ENCODE data around the gene ARFGEF3. TPM values are rescaled to one million over a fixed set of nuclear protein-coding genes. Genes with fewer than 3 reads are reported as not detected.

ARFGEF3 gene
- total and polyA plus RNA-seq, 4 donors = 0.06 to 0.33 (median 0.16) TPM

GRCh38 chr6:138339024-138339423, 177.3 kb downstream of the ARFGEF3 start:
- no peak overlapping the region for H3K9ac ChIP-seq (ENCODE audit: low read depth in 1 of 2, low read length in 2 of 2)
- no peak overlapping the region for H3K4me3 ChIP-seq (ENCODE audit: low read depth in 1 of 3, low read length in 3 of 3)
- DNase-seq (ENCODE audit: low spot score) = no peak
- H3K9me3 ChIP-seq (ENCODE audit: control insufficient read depth in 4 of 4, low read length in 3 of 4) = no peaks in the 10 kb centered on the region
- TF ChIP-seq FOXA2 (IDR thresholded peaks at IDR 0.05) (no peak), SP1 (IDR thresholded peaks at IDR 0.05) (no peak), HNF4G (IDR thresholded peaks at IDR 0.05) (no peak), TAF1 (conservative IDR thresholded peaks at IDR 0.05) (no peak), MAX (IDR thresholded peaks at IDR 0.05) (no peak), EGR1 (IDR thresholded peaks at IDR 0.05; ENCODE audit: low read depth in 2 of 2) (no peak), CTCF (IDR thresholded peaks at IDR 0.05; ENCODE audit: low read depth, low read length, missing input control) (no peak)
- TF ChIP-seq, protein P1, sequence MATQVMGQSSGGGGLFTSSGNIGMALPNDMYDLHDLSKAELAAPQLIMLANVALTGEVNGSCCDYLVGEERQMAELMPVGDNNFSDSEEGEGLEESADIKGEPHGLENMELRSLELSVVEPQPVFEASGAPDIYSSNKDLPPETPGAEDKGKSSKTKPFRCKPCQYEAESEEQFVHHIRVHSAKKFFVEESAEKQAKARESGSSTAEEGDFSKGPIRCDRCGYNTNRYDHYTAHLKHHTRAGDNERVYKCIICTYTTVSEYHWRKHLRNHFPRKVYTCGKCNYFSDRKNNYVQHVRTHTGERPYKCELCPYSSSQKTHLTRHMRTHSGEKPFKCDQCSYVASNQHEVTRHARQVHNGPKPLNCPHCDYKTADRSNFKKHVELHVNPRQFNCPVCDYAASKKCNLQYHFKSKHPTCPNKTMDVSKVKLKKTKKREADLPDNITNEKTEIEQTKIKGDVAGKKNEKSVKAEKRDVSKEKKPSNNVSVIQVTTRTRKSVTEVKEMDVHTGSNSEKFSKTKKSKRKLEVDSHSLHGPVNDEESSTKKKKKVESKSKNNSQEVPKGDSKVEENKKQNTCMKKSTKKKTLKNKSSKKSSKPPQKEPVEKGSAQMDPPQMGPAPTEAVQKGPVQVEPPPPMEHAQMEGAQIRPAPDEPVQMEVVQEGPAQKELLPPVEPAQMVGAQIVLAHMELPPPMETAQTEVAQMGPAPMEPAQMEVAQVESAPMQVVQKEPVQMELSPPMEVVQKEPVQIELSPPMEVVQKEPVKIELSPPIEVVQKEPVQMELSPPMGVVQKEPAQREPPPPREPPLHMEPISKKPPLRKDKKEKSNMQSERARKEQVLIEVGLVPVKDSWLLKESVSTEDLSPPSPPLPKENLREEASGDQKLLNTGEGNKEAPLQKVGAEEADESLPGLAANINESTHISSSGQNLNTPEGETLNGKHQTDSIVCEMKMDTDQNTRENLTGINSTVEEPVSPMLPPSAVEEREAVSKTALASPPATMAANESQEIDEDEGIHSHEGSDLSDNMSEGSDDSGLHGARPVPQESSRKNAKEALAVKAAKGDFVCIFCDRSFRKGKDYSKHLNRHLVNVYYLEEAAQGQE (IDR thresholded peaks at IDR 0.05) = no peak
- no peaks in the 10 kb centered on the region for H3K36me3 ChIP-seq (ENCODE audit: control insufficient read depth in 4 of 4, insufficient read depth in 3 of 4, low read depth in 1 of 4, low read length in 3 of 4)
- H3K4me1 ChIP-seq (ENCODE audit: control insufficient read depth in 4 of 4, insufficient read depth in 4 of 4, low read length in 3 of 4) = no peaks in the 10 kb centered on the region
- no peak overlapping the region for H3K27ac ChIP-seq (ENCODE audit: low read depth in 1 of 2, low read length in 2 of 2)
- H3K27me3 ChIP-seq (ENCODE audit: control insufficient read depth in 4 of 4, insufficient read depth in 4 of 4, low read length in 3 of 4) = no peaks in the 10 kb centered on the region
- 68% methylated on average over 1 of the region's 1 CpG for WGBS

DNA sequence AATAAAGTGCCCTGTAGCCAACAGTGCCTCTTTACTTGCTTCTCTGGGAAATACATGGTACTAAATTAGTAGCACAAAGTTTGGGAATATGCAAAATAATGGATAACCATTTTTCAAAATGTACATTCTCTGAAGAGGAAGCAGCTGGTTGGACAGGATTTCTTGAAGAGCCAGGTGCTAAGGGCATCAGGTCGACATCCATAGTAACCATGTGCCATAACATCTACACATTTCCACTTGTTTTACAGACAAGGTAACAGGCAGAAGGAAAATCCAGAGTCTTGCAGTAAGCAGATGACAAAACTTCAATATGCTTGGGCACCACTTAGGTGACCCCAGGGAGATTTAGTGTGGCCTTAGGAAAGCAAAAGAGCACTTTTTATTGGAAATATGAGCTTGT, 179.4 kb downstream of the ARFGEF3 start:
- Histone ChIP-seq H3K36me3 (ENCODE audit: control insufficient read depth in 4 of 4, insufficient read depth in 3 of 4, low read depth in 1 of 4, low read length in 3 of 4) (no peaks in the 10 kb centered on the region), H3K4me1 (ENCODE audit: control insufficient read depth in 4 of 4, insufficient read depth in 4 of 4, low read length in 3 of 4) (no peaks in the 10 kb centered on the region), H3K27ac (ENCODE audit: low read depth in 1 of 2, low read length in 2 of 2) (no peak overlapping the region), H3K4me3 (ENCODE audit: low read depth in 1 of 3, low read length in 3 of 3) (no peak overlapping the region), H3K9ac (ENCODE audit: low read depth in 1 of 2, low read length in 2 of 2) (no peak overlapping the region), H3K9me3 (ENCODE audit: control insufficient read depth in 4 of 4, low read length in 3 of 4) (no peaks in the 10 kb centered on the region), H3K27me3 (ENCODE audit: control insufficient read depth in 4 of 4, insufficient read depth in 4 of 4, low read length in 3 of 4) (no peaks in the 10 kb centered on the region)
- TF ChIP-seq SP1 (IDR thresholded peaks at IDR 0.05) = no peak
- no peak for TF ChIP-seq FOXA1 (IDR thresholded peaks at IDR 0.05)
- TF ChIP-seq, protein P2, sequence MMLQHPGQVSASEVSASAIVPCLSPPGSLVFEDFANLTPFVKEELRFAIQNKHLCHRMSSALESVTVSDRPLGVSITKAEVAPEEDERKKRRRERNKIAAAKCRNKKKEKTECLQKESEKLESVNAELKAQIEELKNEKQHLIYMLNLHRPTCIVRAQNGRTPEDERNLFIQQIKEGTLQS (IDR thresholded peaks at IDR 0.05) = no peak
- TF ChIP-seq FOXA2 (IDR thresholded peaks at IDR 0.05) = no peak
- TF ChIP-seq EGR1 (IDR thresholded peaks at IDR 0.05; ENCODE audit: low read depth in 2 of 2) = no peak
- TF ChIP-seq RAD21 (IDR thresholded peaks at IDR 0.05) = no peak
- no peak for TF ChIP-seq HNF4A (conservative IDR thresholded peaks at IDR 0.05)
- TF ChIP-seq GABPA (IDR thresholded peaks at IDR 0.05 in 1 of 2, conservative IDR thresholded peaks at IDR 0.05 in 1 of 2) = no peak
- 94% methylated on average over 1 of the region's 1 CpG for WGBS
- DNase-seq (ENCODE audit: low spot score) = no peak

- DNase-seq (ENCODE audit: low spot score) = no peak
- H3K36me3 ChIP-seq (ENCODE audit: control insufficient read depth in 4 of 4, insufficient read depth in 3 of 4, low read depth in 1 of 4, low read length in 3 of 4) = no peaks in the 10 kb centered on the region
- no peaks in the 10 kb centered on the region for H3K9me3 ChIP-seq (ENCODE audit: control insufficient read depth in 4 of 4, low read length in 3 of 4)
- no peak overlapping the region for H3K4me3 ChIP-seq (ENCODE audit: low read depth in 1 of 3, low read length in 3 of 3)
- no peak overlapping the region for H3K9ac ChIP-seq (ENCODE audit: low read depth in 1 of 2, low read length in 2 of 2)
- H3K27ac ChIP-seq (ENCODE audit: low read depth in 1 of 2, low read length in 2 of 2) = no peak overlapping the region
- peaks cover 0 to 4% (median 0%) of the 10 kb centered on the region in 4 donors for H3K4me1 ChIP-seq (ENCODE audit: control insufficient read depth in 4 of 4, insufficient read depth in 4 of 4, low read length in 3 of 4)
- H3K27me3 ChIP-seq (ENCODE audit: control insufficient read depth in 4 of 4, insufficient read depth in 4 of 4, low read length in 3 of 4) = no peaks in the 10 kb centered on the region
- TF ChIP-seq EGR1 (IDR thresholded peaks at IDR 0.05; ENCODE audit: low read depth in 2 of 2) = no peak
- TF ChIP-seq, protein P2 (IDR thresholded peaks at IDR 0.05) = no peak
- no peak for TF ChIP-seq FOXA2 (IDR thresholded peaks at IDR 0.05)
- no peak for TF ChIP-seq NR2F2 (IDR thresholded peaks at IDR 0.05)
- TF ChIP-seq MAX (IDR thresholded peaks at IDR 0.05) = no peak
- TF ChIP-seq YY1 (IDR thresholded peaks at IDR 0.05) = no peak
- TF ChIP-seq CTCF (IDR thresholded peaks at IDR 0.05; ENCODE audit: low read depth, low read length, missing input control) = no peak
Observed at GRCh38 chr6:138343112-138343511, 181.4 kb downstream of the ARFGEF3 start.
